ENCODE data around the gene ADGRD1.

GRCh38 chr12:130965668-130966067 is 12.0 kb downstream of the ADGRD1 start:
- TF ChIP-seq POLR2A (IDR thresholded peaks at IDR 0.05) (no peak), CTCF (IDR thresholded peaks at IDR 0.05) (no peak)
